HFF-Myc (cell line): ENCODE results near the gene STAG1.
"Not testable (repeated sequence)": the region's sequence is repeated elsewhere in the genome, so short reads cannot be mapped to it uniquely, and the experiment has no call there.

Experiments used
- DNase-seq: peaks from one replicate; pipeline ENCODE4 v3.0.0-alpha.2; 2011; ENCODE audit warnings: low read depth; ENCODE audit errors: extremely low read depth
- H3K4me3 ChIP-seq: replicated peaks from 2 replicates; pipeline ENCODE4 v1.5.1; 2011; ENCODE audit warnings: low read depth, mild to moderate bottlenecking, control low read depth, low read length
- CTCF ChIP-seq: IDR thresholded peaks from 2 replicates; pipeline ENCODE4 v1.5.1; 2012; ENCODE audit warnings: mild to moderate bottlenecking, low read depth, low read length, control low read depth; ENCODE audit errors: missing control alignments

The STAG1 gene

GRCh38 chr3:136518102-136518501, 234.1 kb downstream of the STAG1 start:
- TF ChIP-seq CTCF = no peak
- DNase-seq = no peak
- no peak overlapping the region for H3K4me3 ChIP-seq

GRCh38 chr3:136516656-136517055, 235.5 kb downstream of the STAG1 start:
- no peak for DNase-seq
- H3K4me3 ChIP-seq = no peak overlapping the region
- no peak for TF ChIP-seq CTCF

GRCh38 chr3:136516095-136516494, 236.1 kb downstream of the STAG1 start:
- TF ChIP-seq CTCF = no peak
- DNase-seq = no peak
- H3K4me3 ChIP-seq = no peak overlapping the region

- DNase-seq, H3K4me3 ChIP-seq: not testable (repeated sequence)
Measured at GRCh38 chr3:136514533-136514932, 237.6 kb downstream of the STAG1 start.

GRCh38 chr3:136513367-136513766, 238.8 kb downstream of the STAG1 start:
- no peak for TF ChIP-seq CTCF
- DNase-seq = no peak
- no peak overlapping the region for H3K4me3 ChIP-seq

- TF ChIP-seq CTCF = no peak
- H3K4me3 ChIP-seq = no peak overlapping the region
- DNase-seq = no peak
Measured at GRCh38 chr3:136512381-136512780, 239.8 kb downstream of the STAG1 start.

- DNase-seq = no peak
- no peak for TF ChIP-seq CTCF
- H3K4me3 ChIP-seq = no peak overlapping the region
Measured at GRCh38 chr3:136505676-136506075, 246.5 kb downstream of the STAG1 start.
